GM19043 (cell line): ENCODE measurements around the gene IFNW1.

Source experiments
- ATAC-seq: cut with Tn5 transposase; IDR thresholded peaks from one replicate; pipeline ENCODE4 v1.9.1; 2021; ENCODE audit warnings: low read depth; ENCODE audit not compliant: unreplicated experiment

Gene IFNW1

DNA sequence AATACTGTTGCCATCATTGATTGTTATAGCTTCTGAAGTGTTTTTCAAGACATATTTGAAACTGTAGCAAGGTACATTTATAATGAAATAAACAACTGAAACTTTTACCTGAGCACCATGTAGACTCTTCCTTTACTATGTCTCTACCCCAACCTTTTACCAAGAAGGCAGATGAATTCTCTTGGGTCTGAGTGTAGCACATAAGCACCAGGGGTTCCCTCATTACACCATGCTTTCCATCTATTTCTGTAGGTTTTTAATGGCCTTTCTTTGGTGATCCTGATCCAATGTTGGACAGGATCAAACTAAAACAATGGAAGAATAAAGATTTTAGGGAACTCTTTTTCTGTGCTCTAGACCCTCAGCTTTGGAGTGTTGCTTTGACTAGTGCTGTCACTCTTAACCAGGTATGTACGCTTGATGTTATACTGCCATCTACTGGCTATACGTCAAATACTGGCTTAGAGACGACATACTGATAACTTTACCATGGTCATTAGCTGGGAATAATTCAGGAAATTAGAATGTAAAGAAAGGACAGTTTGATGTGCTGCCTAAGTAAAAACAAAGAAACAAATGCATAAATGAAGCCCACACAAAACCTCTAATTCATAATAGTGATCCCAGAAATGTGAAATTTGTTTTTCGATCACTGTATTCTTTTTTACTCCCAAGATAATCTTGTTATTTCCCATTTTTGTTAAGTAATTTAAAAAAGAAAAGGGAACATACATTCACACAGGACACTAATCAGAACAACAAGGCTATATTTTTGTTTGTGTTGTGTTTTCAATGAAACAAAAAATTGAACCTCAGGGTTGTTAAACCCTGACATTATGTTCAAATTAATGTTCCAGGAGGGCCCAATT is 30.7 kb downstream of the IFNW1 start:
- no peak for ATAC-seq

DNA sequence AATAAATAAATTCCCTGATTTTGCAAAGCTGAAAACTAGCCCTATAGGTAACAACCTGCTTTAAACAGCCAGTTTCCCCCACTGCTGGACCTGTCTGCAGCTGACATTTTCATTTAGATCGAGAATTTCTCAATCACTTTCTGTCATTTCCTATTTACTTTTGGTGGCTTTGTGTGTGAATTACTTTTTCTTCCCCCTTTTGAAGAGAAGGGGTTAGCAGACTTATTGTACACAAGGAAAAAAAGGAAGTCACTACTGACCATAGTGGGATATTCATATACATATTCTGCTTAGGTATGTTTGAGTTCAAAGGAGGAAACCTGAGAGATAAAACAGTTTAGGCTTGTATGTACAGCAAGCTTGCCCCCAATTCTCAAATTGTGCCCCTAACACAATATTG is 36.8 kb downstream of the IFNW1 start:
- ATAC-seq, result no peak

DNA sequence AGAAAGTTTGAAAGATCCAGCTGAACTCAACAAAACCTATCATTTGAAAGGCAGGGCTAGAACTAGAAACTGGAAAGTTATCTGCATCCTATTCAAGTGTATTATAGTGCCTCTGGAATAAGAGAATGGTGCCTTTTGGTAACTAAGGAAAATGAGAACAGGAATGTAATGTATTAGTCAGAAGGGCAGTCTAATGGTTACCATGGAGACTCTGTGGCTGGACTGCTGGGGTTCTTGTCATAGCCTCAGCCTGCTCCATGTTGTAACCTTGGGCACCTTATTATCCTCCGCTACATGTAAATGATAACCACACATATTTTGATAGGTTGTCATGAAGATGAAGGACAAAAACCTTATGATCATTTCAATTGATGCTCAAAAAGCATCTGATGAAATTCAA is 39.3 kb downstream of the IFNW1 start:
- ATAC-seq, result no peak

DNA sequence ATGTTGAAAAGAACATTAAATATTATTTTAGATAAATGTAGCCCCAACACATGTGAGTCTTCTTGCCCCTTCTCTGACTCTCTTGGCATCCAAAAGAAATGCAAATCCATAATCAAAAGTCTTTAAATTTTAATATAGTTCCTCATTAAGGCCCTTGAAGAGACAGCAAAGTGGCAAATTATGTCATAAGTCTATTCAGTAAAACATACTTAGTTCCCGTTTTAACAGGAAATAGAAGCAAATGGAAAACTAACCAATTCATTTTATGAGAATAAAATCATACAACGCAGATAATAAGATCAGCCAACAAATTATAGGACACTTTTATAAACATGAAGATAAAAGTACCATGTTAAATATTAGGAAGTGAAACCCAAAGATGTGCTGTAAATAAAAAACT is 43.8 kb downstream of the IFNW1 start:
- ATAC-seq, result no peak

DNA sequence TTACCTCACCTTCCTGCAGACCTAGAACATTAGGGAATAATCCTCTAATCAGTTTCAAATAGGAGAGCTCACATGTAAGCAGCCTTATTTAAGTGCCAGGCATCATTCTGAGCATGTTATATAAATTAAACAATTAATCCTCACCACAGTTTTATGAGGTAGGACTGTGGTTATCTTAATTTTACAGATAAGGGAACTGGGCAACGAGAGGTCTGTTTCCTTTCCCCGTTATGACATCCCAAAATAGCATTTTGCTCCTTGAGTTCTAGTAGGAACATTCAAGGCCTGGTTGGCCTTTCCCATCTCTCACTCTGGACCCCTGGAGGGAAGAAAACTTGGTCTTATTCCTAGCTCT is 44.8 kb downstream of the IFNW1 start:
- no peak for ATAC-seq

DNA sequence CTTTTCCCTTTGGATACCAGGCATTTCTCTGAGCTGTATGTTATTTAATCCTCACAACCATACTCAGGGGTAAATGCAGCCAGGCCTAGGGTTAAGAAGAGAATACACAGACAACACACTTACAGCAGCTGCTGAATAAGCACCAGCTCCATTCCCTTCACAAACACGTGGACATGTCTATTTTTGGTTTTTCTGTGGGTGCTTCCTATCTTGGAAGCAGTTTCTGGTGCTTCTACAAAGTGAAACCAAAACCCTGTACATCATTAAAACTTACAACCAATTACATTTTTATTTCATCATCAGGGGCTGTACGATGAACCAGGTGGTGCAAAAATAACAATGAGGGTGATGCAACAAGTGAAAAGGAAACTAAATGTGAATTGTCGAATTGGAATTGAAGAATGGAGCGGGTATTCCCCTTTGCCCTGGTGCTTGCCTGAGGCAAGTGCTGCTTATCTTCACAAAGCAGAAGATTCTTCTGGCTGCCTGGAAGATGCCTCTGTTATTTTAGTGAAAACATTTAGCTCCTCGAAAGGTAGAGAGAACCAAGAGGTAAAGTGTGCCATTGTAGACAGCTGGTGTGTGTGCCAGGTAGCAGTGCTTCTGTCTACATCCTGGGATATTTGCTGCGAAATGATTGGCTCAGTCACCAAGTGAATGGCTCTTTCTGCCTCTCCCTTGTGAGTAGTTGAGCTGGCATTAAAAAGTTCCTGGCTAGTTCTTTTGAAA is 45.3 kb downstream of the IFNW1 start:
- no peak for ATAC-seq

DNA sequence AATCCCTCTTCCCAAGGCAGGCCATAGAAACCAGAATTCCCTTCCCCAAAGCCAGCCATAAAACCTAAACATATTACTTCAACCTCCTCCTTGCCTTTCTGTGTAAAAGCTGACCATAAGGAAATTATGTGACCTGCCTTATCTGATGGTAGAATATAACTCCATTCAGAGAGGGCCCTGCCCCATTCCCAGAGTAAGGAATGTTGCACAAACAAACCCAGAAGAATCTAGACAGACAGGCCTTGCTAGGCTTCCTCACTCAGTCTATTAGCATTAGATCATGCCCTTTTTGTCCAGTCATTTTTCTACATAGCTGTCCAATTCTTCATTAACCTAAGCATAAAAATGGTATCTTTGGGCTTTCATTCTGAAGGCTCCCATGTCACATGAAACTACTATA is 46.1 kb downstream of the IFNW1 start:
- ATAC-seq, result no peak
